Fibroblast of villous mesenchyme (primary cell): Measurements from ENCODE around the gene WDR37. TPM values are rescaled to one million over a fixed set of nuclear protein-coding genes. Genes with fewer than 3 reads are reported as not detected.

Experiments used
- DNase-seq: peaks from one replicate; pipeline ENCODE4 v3.0.0-alpha.2; 2010; ENCODE audit warnings: low read depth
- H3K4me3 ChIP-seq: 2 replicates; pipeline ENCODE4 v1.5.1; 2011; ENCODE audit warnings: low read depth, mild to moderate bottlenecking, low read length
- total RNA-seq: library from RNA; depleted of rRNA; stranded (reverse); fragments of >200 nt; gene quantifications from 2 replicates; pipeline ENCODE4 v1.2.3, GENCODE V29; 2012
- TF ChIP-seq, protein P1 (sequence below): IDR thresholded peaks from 2 replicates; pipeline ENCODE4 v1.5.1; 2012; ENCODE audit warnings: low read depth, mild to moderate bottlenecking, low read length; ENCODE audit not compliant: insufficient read depth

The WDR37 gene
- total RNA-seq, 1 donor, result 27.2 TPM

DNA sequence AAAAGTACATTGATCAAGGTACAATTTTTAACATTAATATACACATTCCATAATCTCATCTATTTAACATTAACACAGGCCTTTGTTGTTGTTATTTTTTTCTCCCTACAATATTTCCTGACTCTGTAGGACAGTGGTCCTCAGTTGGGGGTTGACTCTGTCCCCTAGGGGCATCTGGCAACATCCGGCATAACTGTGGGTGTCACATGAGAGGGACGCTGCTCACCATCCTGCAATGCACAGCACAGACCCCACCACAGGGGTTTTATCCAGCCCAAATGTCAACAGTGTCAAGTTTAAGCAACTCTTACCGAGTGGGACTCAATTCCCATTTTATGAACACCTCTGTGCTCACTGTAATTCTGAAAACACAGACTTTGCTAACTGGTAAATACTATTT lies 16.1 kb upstream of the WDR37 start:
- TF ChIP-seq, protein P1, sequence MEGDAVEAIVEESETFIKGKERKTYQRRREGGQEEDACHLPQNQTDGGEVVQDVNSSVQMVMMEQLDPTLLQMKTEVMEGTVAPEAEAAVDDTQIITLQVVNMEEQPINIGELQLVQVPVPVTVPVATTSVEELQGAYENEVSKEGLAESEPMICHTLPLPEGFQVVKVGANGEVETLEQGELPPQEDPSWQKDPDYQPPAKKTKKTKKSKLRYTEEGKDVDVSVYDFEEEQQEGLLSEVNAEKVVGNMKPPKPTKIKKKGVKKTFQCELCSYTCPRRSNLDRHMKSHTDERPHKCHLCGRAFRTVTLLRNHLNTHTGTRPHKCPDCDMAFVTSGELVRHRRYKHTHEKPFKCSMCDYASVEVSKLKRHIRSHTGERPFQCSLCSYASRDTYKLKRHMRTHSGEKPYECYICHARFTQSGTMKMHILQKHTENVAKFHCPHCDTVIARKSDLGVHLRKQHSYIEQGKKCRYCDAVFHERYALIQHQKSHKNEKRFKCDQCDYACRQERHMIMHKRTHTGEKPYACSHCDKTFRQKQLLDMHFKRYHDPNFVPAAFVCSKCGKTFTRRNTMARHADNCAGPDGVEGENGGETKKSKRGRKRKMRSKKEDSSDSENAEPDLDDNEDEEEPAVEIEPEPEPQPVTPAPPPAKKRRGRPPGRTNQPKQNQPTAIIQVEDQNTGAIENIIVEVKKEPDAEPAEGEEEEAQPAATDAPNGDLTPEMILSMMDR, result no peak
- DNase-seq, result no peak

DNA sequence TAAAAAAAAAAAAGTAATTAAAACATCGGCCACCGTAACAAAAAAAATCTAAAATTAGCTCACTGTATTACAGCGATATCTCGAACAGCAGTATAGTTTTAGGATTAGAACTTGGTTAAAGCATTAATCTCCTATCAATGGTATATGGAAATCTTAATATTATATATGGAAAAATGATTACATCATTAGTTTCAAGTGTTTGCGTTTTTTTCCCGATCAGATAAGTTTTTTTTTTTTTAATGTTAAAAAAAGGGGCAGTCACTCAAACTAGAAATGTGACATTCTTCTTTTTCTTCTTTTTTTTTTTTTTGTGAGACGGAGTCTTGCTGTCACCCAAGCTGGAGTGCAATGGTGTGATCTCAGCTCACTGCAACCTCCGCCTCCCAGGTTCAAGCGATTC lies 14.7 kb upstream of the WDR37 start:
- no peak overlapping the region for H3K4me3 ChIP-seq
- DNase-seq, result no peak
- TF ChIP-seq, protein P1, result no peak

More for the DNA sequence above, 16.1 kb upstream of the WDR37 start:
- no peak overlapping the region for H3K4me3 ChIP-seq

DNA sequence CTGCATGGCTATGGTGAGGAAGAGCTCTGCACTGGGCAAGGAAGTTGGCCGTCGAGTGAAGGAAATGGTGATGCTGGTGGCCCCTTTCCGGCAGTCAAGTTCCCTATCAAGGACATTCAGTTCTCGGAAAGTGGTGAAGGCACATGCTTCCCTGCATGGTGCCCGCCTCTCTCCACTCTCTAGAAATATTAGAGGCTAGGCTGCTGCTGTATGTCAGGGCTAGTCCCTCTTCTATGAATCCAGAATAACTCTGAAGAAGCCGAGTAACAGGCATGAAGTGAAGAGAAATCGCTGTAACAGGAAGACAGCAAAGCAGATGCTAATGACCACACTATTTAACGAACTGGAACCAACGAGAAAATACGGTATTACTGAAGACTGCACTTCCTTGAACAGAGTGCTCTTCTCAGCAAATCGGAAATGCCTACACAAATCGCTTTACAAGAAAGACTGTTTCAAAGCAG lies 12.6 kb upstream of the WDR37 start:
- DNase-seq, result no peak
- TF ChIP-seq, protein P1, result no peak
- no peak overlapping the region for H3K4me3 ChIP-seq

DNA sequence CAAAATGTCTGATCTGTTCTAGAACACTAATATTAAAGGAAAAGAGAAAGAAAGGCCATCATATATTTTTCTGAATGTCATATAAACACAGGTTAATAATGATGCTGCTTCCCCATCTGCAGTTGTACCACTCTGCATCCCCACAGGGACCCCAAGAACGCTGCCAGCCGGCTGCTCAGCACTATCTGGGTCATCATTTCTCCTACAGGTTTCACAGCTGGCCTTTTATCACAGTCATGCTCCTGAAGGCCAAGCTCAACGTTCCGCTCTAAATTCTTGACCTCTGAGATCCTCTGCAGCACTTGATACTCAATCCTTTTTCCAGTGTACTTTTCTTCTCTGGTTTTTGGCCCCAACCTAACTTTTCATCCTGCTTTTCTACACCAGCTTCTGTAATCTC lies 12.0 kb upstream of the WDR37 start:
- TF ChIP-seq, protein P1, result no peak
- H3K4me3 ChIP-seq, result no peak overlapping the region
- DNase-seq, result no peak

DNA sequence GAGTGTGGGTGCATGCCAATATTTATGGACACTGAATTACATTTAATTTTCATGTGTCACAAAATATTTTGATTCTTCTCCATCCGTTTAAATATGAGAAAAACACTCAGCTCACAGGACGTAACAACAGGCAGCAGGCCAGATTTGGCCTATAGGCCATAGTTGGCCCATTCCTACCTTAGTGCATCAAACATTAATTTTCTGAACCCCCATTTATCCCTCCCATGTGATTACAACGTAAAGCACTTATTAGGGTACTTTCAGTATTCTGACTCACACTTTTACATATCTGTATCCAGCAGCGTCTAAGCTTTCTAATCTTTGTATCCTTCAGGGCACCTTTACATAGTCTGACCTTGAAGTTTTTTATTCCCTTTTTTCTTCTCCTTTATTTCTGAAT lies 11.2 kb upstream of the WDR37 start:
- TF ChIP-seq, protein P1, result no peak
- H3K4me3 ChIP-seq, result no peak overlapping the region
- DNase-seq, result no peak

DNA sequence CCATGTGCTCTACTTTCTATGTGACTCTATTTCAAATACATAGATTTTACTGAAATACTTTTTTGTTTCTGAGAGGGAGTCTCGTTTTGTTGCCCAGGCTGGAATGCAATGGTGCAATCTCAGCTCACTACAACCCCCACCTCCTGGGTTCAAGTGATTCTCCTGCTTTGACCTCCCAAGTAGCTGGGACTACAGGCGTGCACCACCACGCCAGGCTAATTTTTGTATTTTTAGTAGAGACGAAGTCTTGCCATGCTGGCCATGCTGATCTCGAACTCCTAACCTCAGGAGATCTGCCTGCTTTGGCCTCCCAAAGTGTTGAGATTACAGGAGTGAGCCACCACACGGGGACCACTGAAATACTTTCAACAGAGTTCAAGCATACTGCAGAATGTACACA lies 10.8 kb upstream of the WDR37 start:
- TF ChIP-seq, protein P1, result no peak
- no peak overlapping the region for H3K4me3 ChIP-seq

DNA sequence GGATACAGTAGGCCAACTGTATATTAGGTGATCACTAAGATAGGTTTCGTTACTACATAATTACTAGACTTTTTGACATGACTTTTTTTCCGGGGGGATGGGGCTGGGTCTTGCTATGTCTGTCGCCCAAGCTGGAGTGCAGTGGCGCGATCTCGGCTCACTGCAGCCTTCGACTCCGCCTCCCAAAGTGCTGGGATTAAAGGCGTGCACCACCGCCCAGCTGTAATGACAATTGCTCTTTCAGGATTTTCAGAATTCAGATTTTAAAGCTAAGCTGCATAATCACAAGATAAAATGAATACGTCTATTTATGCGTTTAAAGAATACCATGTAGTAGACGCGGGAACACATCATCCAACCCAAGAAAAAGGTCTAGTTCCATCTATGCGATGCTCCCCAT lies 8.2 kb upstream of the WDR37 start:
- no peak for DNase-seq
- H3K4me3 ChIP-seq, result peak overlapping the region; percentile 84

More for the DNA sequence above, 10.8 kb upstream of the WDR37 start:
- DNase-seq, result no peak

More for the DNA sequence above, 8.2 kb upstream of the WDR37 start:
- TF ChIP-seq, protein P1, result no peak
